ENCODE data around the gene KCTD11. TPM values are rescaled to one million over a fixed set of nuclear protein-coding genes. Genes with fewer than 3 reads are reported as not detected.
A peak's percentile ranks its signal among the peaks of the same experiment; 100 is the strongest.

The KCTD11 gene
- total and polyA plus RNA-seq, 2 of the 13 experiments (the other 11 are each of a cell fraction or from before 2014, with no cell fraction given) = 1.6 to 2.6 TPM

DNA sequence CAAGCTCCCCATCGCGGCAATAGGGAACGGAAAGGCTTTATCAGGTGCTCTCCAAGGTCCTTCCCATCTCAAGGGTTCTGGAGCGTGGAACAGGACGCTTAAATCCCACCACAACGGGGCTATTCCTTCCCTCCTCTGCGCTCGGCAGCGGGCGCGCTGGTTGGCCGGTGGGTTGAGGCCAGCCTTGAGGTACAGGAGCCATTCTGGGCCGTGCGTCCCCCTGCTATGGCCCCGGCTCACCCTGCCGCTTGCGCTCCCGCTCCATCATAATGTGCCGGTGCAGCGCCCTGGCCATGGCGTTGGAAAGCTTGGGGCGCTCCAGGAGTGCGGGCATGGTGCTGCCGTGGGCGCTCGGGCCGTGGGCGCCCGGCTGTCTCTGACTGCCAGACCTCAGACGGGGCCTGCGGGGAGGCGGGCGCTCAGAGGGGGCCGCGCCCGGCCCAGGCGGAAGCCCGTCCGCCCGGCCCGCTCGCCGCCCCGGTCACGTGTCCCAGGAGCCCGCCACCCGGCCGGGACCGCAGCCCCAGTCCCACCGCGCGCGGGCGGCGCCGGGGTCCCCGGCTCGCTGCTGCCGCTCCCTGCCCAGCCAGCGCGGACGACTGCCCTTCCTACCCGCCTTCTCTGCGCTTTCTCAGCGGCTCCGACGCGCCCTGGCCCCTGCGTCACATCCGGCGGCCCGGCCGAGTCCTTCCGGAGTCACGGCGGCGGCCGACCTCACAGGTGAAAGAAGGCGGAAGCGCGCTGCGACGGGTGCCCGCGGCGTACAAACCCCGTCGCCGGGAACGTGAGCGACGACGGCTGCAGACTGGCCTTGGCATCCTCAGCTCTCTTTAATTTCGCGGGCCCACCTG is 37.0 kb upstream of the KCTD11 start, which contains the start of gene GPS2 (continued):
- TF ChIP-seq, protein P1, sequence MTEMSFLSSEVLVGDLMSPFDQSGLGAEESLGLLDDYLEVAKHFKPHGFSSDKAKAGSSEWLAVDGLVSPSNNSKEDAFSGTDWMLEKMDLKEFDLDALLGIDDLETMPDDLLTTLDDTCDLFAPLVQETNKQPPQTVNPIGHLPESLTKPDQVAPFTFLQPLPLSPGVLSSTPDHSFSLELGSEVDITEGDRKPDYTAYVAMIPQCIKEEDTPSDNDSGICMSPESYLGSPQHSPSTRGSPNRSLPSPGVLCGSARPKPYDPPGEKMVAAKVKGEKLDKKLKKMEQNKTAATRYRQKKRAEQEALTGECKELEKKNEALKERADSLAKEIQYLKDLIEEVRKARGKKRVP (CRISPR knock-in tag; IDR thresholded peaks at IDR 0.05) = peak in 1 of 2 experiments; percentile 65; a peak in 1 of 4 replicates
- TF ChIP-seq SOX6 (IDR thresholded peaks at IDR 0.05) = no peak
- TF ChIP-seq SOX6 (CRISPR knock-in tag; IDR thresholded peaks at IDR 0.05) = no peak
- TF ChIP-seq NBN (conservative IDR thresholded peaks at IDR 0.05) = no peak
- TF ChIP-seq NFKB2 (CRISPR knock-in tag; IDR thresholded peaks at IDR 0.05; ENCODE audit: borderline replicate concordance) = peak; percentile 75; the same call in 1 of the 2 replicates
- TF ChIP-seq AKAP8 (CRISPR knock-in tag; IDR thresholded peaks at IDR 0.05) = peak; percentile 92; the same call in 1 of the 2 replicates
- peak; percentile 57; the same call in 1 of the 2 replicates for TF ChIP-seq ZNF317 (CRISPR knock-in tag; IDR thresholded peaks at IDR 0.05)
- TF ChIP-seq, protein P2, sequence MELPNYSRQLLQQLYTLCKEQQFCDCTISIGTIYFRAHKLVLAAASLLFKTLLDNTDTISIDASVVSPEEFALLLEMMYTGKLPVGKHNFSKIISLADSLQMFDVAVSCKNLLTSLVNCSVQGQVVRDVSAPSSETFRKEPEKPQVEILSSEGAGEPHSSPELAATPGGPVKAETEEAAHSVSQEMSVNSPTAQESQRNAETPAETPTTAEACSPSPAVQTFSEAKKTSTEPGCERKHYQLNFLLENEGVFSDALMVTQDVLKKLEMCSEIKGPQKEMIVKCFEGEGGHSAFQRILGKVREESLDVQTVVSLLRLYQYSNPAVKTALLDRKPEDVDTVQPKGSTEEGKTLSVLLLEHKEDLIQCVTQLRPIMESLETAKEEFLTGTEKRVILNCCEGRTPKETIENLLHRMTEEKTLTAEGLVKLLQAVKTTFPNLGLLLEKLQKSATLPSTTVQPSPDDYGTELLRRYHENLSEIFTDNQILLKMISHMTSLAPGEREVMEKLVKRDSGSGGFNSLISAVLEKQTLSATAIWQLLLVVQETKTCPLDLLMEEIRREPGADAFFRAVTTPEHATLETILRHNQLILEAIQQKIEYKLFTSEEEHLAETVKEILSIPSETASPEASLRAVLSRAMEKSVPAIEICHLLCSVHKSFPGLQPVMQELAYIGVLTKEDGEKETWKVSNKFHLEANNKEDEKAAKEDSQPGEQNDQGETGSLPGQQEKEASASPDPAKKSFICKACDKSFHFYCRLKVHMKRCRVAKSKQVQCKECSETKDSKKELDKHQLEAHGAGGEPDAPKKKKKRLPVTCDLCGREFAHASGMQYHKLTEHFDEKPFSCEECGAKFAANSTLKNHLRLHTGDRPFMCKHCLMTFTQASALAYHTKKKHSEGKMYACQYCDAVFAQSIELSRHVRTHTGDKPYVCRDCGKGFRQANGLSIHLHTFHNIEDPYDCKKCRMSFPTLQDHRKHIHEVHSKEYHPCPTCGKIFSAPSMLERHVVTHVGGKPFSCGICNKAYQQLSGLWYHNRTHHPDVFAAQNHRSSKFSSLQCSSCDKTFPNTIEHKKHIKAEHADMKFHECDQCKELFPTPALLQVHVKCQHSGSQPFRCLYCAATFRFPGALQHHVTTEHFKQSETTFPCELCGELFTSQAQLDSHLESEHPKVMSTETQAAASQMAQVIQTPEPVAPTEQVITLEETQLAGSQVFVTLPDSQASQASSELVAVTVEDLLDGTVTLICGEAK (IDR thresholded peaks at IDR 0.05) = peak; percentile 83
- TF ChIP-seq, protein P2 (CRISPR knock-in tag; IDR thresholded peaks at IDR 0.05) = no peak; the same call in none of the 2 replicates
- TF ChIP-seq ZNF841 (CRISPR knock-in tag; IDR thresholded peaks at IDR 0.05; ENCODE audit: borderline replicate concordance) = no peak
- no peak for TF ChIP-seq PAF1 (CRISPR knock-in tag; IDR thresholded peaks at IDR 0.05)
- TF ChIP-seq ZNF512 (CRISPR knock-in tag; IDR thresholded peaks at IDR 0.05) = no peak
- TF ChIP-seq TEAD3 (CRISPR knock-in tag; optimal IDR thresholded peaks at IDR 0.05; ENCODE audit: borderline replicate concordance) = peak; percentile 81
- no peak for TF ChIP-seq TRAFD1 (CRISPR knock-in tag; IDR thresholded peaks at IDR 0.05; ENCODE audit: borderline replicate concordance)
- TF ChIP-seq CHD2 (IDR thresholded peaks at IDR 0.05; ENCODE audit: low read depth, low read length) = peak; percentile 30; the same call in 1 of the 2 replicates
- no peak for TF ChIP-seq POGZ (CRISPR knock-in tag; IDR thresholded peaks at IDR 0.05)
